ENCODE data around the gene PPP1R9A.

PPP1R9A gene

GRCh38 chr7:95056901-95057300 lies 149.5 kb downstream of the PPP1R9A start (continued):
- TF ChIP-seq PRDM2 (tag by site-specific recombination; IDR thresholded peaks at IDR 0.05; ENCODE audit: borderline replicate concordance): no peak
- no peak for TF ChIP-seq SCRT2 (tag by site-specific recombination; IDR thresholded peaks at IDR 0.05)
- TF ChIP-seq ZNF548 (tag by site-specific recombination; IDR thresholded peaks at IDR 0.05): no peak

- POLR2A ChIA-PET: no interaction called here
- Histone ChIP-seq H3K4me3 (ENCODE audit: low read depth, low read length) (no peak overlapping the region), H3K4me1 (ENCODE audit: control insufficient read depth, insufficient read depth, low read length) (peaks cover 17% of the 10 kb centered on the region), H3K9me3 (ENCODE audit: control insufficient read depth, insufficient read depth, low read depth, low read length) (no peaks in the 10 kb centered on the region), H3K27ac (ENCODE audit: extremely low read depth, low read depth, low read length) (no peak overlapping the region), H3K36me3 (ENCODE audit: control insufficient read depth in 2 of 2, insufficient read depth in 1 of 2, low read length in 2 of 2) (no peaks in the 10 kb centered on the region)
- TF ChIP-seq ZNF747 (tag by site-specific recombination; IDR thresholded peaks at IDR 0.05) (no peak), GLI2 (tag by site-specific recombination; IDR thresholded peaks at IDR 0.05; ENCODE audit: borderline replicate concordance, low read depth) (no peak), ZNF624 (tag by site-specific recombination; IDR thresholded peaks at IDR 0.05) (no peak), ZNF132 (tag by site-specific recombination; IDR thresholded peaks at IDR 0.05; ENCODE audit: borderline replicate concordance) (no peak), WT1 (tag by site-specific recombination; IDR thresholded peaks at IDR 0.05) (no peak), SCRT1 (tag by site-specific recombination; IDR thresholded peaks at IDR 0.05; ENCODE audit: borderline replicate concordance) (no peak), ZNF138 (tag by site-specific recombination; IDR thresholded peaks at IDR 0.05; ENCODE audit: borderline replicate concordance) (no peak), ZNF140 (tag by site-specific recombination; IDR thresholded peaks at IDR 0.05) (no peak)
- CTCF ChIA-PET: interaction anchor here (0.6 kb wide), 2 partner anchors 9 to 180 kb away, joined by 3 read pairs; no protein-coding TSS in a partner anchor
Observed at GRCh38 chr7:95059842-95060313, 152.5 kb downstream of the PPP1R9A start.

- Histone ChIP-seq H3K9me3 (ENCODE audit: control insufficient read depth, insufficient read depth, low read depth, low read length) (no peaks in the 10 kb centered on the region), H3K27ac (ENCODE audit: extremely low read depth, low read depth, low read length) (no peak overlapping the region), H3K36me3 (ENCODE audit: control insufficient read depth in 2 of 2, insufficient read depth in 1 of 2, low read length in 2 of 2) (no peaks in the 10 kb centered on the region), H3K4me1 (ENCODE audit: control insufficient read depth, insufficient read depth, low read length) (peaks cover 9% of the 10 kb centered on the region), H3K4me3 (ENCODE audit: low read depth, low read length) (no peak overlapping the region)
- ChIA-PET POLR2A (no interaction called here), CTCF (no interaction called here)
- TF ChIP-seq ZNF157 (tag by site-specific recombination; IDR thresholded peaks at IDR 0.05) (no peak), YY1 (tag by site-specific recombination; IDR thresholded peaks at IDR 0.05) (no peak), ZNF292 (tag by site-specific recombination; IDR thresholded peaks at IDR 0.05; ENCODE audit: borderline replicate concordance, low read depth) (no peak), ZNF544 (tag by site-specific recombination; IDR thresholded peaks at IDR 0.05) (no peak), ZNF2 (tag by site-specific recombination; IDR thresholded peaks at IDR 0.05) (no peak), ZNF830 (tag by site-specific recombination; IDR thresholded peaks at IDR 0.05; ENCODE audit: low read depth) (no peak)
Observed at GRCh38 chr7:95062901-95063300, 155.5 kb downstream of the PPP1R9A start.
